SK-N-SH treated with all-trans-retinoic acid at 6 μM for 48 hours (cell line): ENCODE measurements around the gene SPECC1L.

Experiments used
- ARNTL ChIP-seq: fragments of 450-650 bp; formaldehyde crosslinking; IDR thresholded peaks from 2 replicates; pipeline ENCODE4 v1.5.0; 2020; ENCODE audit warnings: low read depth, mild to moderate bottlenecking, moderate library complexity, borderline replicate concordance
- BACH2 ChIP-seq: fragments of 250-450 bp; sonication (Bioruptor Pico); IDR thresholded peaks from 2 replicates; pipeline ENCODE4 v1.9.0; 2021; ENCODE audit warnings: mild to moderate bottlenecking, borderline replicate concordance
- CREB5 ChIP-seq: fragments of 250-450 bp; sonication (Bioruptor Pico); IDR thresholded peaks from 2 replicates; pipeline ENCODE4 v1.5.1; 2020; ENCODE audit warnings: low read depth, mild to moderate bottlenecking, moderate library complexity
- CSDC2 ChIP-seq: fragments of 250-450 bp; sonication (Bioruptor Pico); IDR thresholded peaks from 2 replicates; pipeline ENCODE4 v1.5.0; 2020; ENCODE audit warnings: mild to moderate bottlenecking, moderate library complexity
- CSRNP3 ChIP-seq: fragments of 250-450 bp; sonication (Bioruptor Pico); IDR thresholded peaks from 2 replicates; pipeline ENCODE4 v1.5.1; 2021; ENCODE audit warnings: mild to moderate bottlenecking, moderate library complexity
- ESRRG ChIP-seq: fragments of 250-450 bp; sonication (Bioruptor Pico); IDR thresholded peaks from 2 replicates; pipeline ENCODE4 v1.6.1; 2021; ENCODE audit warnings: mild to moderate bottlenecking
- OSR1 ChIP-seq: fragments of 250-450 bp; sonication (Bioruptor Pico); IDR thresholded peaks from 2 replicates; pipeline ENCODE4 v1.8.0; 2022; ENCODE audit warnings: moderate library complexity, mild to moderate bottlenecking, inconsistent platforms
- PATZ1 ChIP-seq: fragments of 250-450 bp; sonication (Bioruptor Pico); IDR thresholded peaks from 2 replicates; pipeline ENCODE4 v1.8.0; 2020; ENCODE audit warnings: mild to moderate bottlenecking, moderate library complexity, borderline replicate concordance
- PPARA ChIP-seq: fragments of 250-450 bp; sonication (Bioruptor Pico); IDR thresholded peaks from 2 replicates; pipeline ENCODE4 v1.5.0; 2020; ENCODE audit warnings: mild to moderate bottlenecking, borderline replicate concordance
- TCF4 ChIP-seq: fragments of 250-450 bp; sonication (Bioruptor Pico); IDR thresholded peaks from 2 replicates; pipeline ENCODE4 v1.8.0; 2021; ENCODE audit warnings: mild to moderate bottlenecking, moderate library complexity, borderline replicate concordance
- TOX ChIP-seq: fragments of 250-450 bp; sonication (Bioruptor Pico); IDR thresholded peaks from 2 replicates; pipeline ENCODE4 v1.8.0; 2021; ENCODE audit warnings: mild to moderate bottlenecking, moderate library complexity, borderline replicate concordance
- ZC3H10 ChIP-seq: fragments of 250-450 bp; sonication (Bioruptor Pico); IDR thresholded peaks from 2 replicates; pipeline ENCODE4 v1.5.1; 2021; ENCODE audit warnings: mild to moderate bottlenecking, moderate library complexity
- ZFP30 ChIP-seq: fragments of 450-650 bp; formaldehyde crosslinking; IDR thresholded peaks from 2 replicates; pipeline ENCODE4 v1.5.0; 2022; ENCODE audit warnings: mild to moderate bottlenecking, moderate library complexity
- ZNF8 ChIP-seq: fragments of 450-650 bp; formaldehyde crosslinking; IDR thresholded peaks from 2 replicates; pipeline ENCODE4 v1.5.0; 2020; ENCODE audit warnings: mild to moderate bottlenecking, moderate library complexity

GRCh38 chr22:24224468-24224867 is 46.2 kb upstream of the SPECC1L start:
- TF ChIP-seq ZFP30 (CRISPR knock-in tag) (no peak), BACH2 (CRISPR knock-in tag) (no peak), ESRRG (CRISPR knock-in tag) (no peak), ZC3H10 (CRISPR knock-in tag) (no peak), PPARA (no peak), CREB5 (no peak), ARNTL (no peak), TCF4 (no peak), ZNF8 (CRISPR knock-in tag) (no peak), CSRNP3 (CRISPR knock-in tag) (no peak), CSDC2 (CRISPR knock-in tag) (no peak), TOX (CRISPR knock-in tag) (no peak), PATZ1 (CRISPR knock-in tag) (no peak), OSR1 (CRISPR knock-in tag) (no peak)
